ENCODE data around the gene CAMK1D.

CAMK1D gene

DNA sequence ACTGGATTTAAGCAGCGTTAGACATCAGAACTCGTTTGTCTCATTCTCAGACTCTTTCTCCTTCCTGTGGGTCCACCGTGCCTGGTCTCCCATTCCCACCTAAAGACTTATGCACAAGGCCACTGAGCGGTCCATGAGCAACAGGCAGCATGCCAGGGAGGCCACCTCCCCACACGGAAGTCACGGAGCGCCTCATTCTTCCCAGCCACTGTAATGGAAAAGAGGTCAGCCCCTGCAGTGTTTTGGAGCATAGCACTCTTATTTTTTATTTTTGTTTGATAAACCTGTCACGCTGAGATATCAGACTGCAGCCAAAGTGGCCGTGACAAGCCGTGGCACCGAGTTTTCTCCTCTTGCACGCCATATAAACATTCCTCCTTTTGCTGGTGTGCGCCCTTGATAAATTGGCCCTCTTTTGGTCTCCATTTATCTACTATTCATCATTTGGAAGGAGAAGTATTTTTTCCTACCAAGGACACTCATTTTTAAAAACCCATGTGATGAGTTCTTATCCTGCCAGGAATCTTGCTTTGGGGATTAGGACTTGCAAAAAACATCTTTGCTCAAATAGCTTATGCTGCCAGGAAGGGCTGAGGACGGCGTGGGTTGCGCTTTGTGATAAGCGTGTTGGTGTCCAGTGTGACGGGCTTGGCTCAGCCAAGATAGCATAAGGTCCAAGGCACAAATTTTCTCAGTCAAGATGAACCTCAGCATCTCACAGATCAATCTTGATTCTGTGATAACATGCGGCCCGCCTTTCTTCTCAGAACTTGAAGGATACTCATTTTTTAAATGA is 446.2 kb downstream of the CAMK1D start:
- Histone ChIP-seq H4K20me1 (ENCODE audit: insufficient read depth, low read length) (no peaks in the 10 kb centered on the region), H2AFZ (ENCODE audit: low read depth, low read length) (no peak overlapping the region), H3K27ac (ENCODE audit: low read length) (no peak overlapping the region), H3K4me1 (ENCODE audit: insufficient read depth, low read length) (no peaks in the 10 kb centered on the region), H3K9me3 (ENCODE audit: insufficient read depth, low read length, severe bottlenecking) (no peaks in the 10 kb centered on the region), H3K4me2 (ENCODE audit: insufficient read depth, low read length) (no peak overlapping the region), H3K27me3 (ENCODE audit: insufficient read depth, low read length, poor library complexity) (no peaks in the 10 kb centered on the region), H3K36me3 (ENCODE audit: insufficient read depth, low read length) (no peaks in the 10 kb centered on the region), H3K4me3 (ENCODE audit: low read depth in 1 of 2, low read length in 2 of 2) (no peak overlapping the region), H3K79me2 (ENCODE audit: insufficient read depth, low read length) (no peaks in the 10 kb centered on the region), H3K9ac (ENCODE audit: low read depth, low read length) (no peak overlapping the region)
- DNase-seq: no peak
- no peak for ATAC-seq (ENCODE audit: insufficient read depth, low read depth)
- TF ChIP-seq, protein P1, sequence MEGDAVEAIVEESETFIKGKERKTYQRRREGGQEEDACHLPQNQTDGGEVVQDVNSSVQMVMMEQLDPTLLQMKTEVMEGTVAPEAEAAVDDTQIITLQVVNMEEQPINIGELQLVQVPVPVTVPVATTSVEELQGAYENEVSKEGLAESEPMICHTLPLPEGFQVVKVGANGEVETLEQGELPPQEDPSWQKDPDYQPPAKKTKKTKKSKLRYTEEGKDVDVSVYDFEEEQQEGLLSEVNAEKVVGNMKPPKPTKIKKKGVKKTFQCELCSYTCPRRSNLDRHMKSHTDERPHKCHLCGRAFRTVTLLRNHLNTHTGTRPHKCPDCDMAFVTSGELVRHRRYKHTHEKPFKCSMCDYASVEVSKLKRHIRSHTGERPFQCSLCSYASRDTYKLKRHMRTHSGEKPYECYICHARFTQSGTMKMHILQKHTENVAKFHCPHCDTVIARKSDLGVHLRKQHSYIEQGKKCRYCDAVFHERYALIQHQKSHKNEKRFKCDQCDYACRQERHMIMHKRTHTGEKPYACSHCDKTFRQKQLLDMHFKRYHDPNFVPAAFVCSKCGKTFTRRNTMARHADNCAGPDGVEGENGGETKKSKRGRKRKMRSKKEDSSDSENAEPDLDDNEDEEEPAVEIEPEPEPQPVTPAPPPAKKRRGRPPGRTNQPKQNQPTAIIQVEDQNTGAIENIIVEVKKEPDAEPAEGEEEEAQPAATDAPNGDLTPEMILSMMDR (IDR thresholded peaks at IDR 0.05; ENCODE audit: borderline replicate concordance, extremely low read depth, low read length, poor library complexity, severe bottlenecking): no peak
- TF ChIP-seq EZH2 (IDR thresholded peaks at IDR 0.05; ENCODE audit: borderline replicate concordance, low read depth, low read length, severe bottlenecking): no peak

DNA sequence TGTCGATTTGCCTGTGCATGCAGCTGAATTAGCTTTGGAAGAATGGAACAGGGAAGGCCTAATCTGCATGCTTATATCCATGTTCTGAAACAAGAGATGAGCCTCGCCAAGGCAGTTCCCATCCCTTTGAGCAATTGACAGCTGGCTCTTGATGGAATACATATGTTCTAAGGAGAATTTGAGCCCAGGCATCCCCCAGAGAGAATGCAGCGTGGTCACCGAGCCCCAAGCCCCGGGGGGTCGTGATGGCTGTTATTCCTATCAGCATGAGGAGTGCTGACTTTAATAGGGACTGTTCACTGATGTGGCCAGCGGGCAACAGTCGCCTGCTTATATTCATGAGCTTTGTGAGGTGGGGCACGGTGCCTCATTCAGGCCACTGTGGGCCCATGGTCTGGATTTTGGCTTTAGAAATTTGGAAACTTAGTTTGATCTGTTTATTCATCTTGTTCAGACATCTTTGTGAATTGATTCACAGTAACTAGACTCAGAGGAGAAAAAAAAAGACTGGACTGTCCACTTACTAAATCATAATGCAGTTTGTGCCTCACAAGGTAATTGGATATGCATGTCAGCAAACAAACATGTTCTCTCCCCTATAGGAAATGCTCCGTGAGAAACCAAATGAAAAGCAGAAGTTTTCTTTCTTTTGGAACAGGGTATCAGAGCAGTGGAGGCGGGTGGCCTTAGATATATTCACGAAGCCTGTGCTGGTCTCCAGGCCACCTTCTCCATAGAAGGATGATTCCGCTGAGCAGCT is 447.2 kb downstream of the CAMK1D start:
- H3K27me3 ChIP-seq (ENCODE audit: insufficient read depth, low read length, poor library complexity): no peaks in the 10 kb centered on the region
- no peak overlapping the region for H3K27ac ChIP-seq (ENCODE audit: low read length)
- no peak overlapping the region for H3K9ac ChIP-seq (ENCODE audit: low read depth, low read length)
- no peak overlapping the region for H3K4me3 ChIP-seq (ENCODE audit: low read depth in 1 of 2, low read length in 2 of 2)
- ATAC-seq (ENCODE audit: insufficient read depth, low read depth) (no peak), DNase-seq (no peak)
- no peaks in the 10 kb centered on the region for H4K20me1 ChIP-seq (ENCODE audit: insufficient read depth, low read length)
- H3K4me2 ChIP-seq (ENCODE audit: insufficient read depth, low read length): no peak overlapping the region
- TF ChIP-seq EZH2 (IDR thresholded peaks at IDR 0.05; ENCODE audit: borderline replicate concordance, low read depth, low read length, severe bottlenecking): no peak
- TF ChIP-seq, protein P1 (IDR thresholded peaks at IDR 0.05; ENCODE audit: borderline replicate concordance, extremely low read depth, low read length, poor library complexity, severe bottlenecking): no peak
- no peaks in the 10 kb centered on the region for H3K4me1 ChIP-seq (ENCODE audit: insufficient read depth, low read length)
- no peaks in the 10 kb centered on the region for H3K9me3 ChIP-seq (ENCODE audit: insufficient read depth, low read length, severe bottlenecking)
- no peak overlapping the region for H2AFZ ChIP-seq (ENCODE audit: low read depth, low read length)
- H3K79me2 ChIP-seq (ENCODE audit: insufficient read depth, low read length): no peaks in the 10 kb centered on the region
- no peaks in the 10 kb centered on the region for H3K36me3 ChIP-seq (ENCODE audit: insufficient read depth, low read length)

DNA sequence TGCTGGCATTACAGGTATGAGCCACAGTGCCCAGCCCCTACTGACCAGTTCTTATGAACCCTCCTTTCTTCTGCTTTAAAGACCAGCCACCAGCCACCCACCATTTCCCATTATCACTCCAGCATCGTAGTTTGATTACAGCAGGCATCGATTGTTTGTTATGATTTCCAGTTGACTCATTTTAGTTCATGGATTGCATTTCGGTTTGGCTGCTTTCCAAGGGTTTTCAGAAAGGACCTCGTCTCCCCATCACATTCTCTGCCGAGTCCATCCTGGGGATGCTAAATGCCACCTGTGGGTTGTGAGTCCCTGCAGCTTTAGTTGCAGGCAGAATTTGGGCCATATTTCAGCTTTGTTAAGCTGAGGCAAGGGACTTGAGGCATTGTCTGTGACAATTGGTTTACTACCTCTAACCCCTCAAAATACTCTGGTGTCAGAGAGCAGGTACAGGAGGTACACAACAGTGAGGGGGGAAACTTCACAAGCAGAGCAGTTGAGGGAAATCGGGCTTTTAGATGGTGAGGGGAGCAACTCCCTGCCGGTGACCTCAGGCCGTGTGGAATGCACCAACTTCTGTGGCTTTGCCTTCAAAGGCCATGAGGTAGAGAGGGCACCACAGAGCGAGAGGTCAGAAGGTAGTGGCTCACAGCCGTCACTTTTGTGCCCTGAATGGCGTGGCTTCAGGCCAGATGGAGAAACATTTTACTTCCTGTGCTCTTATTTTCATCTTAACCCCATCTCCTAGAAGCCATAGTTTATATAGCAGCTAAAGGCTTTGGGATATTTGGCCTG is 448.3 kb downstream of the CAMK1D start:
- no peak overlapping the region for H3K4me2 ChIP-seq (ENCODE audit: insufficient read depth, low read length)
- no peak for DNase-seq
- TF ChIP-seq EZH2 (IDR thresholded peaks at IDR 0.05; ENCODE audit: borderline replicate concordance, low read depth, low read length, severe bottlenecking): no peak
- TF ChIP-seq, protein P1 (IDR thresholded peaks at IDR 0.05; ENCODE audit: borderline replicate concordance, extremely low read depth, low read length, poor library complexity, severe bottlenecking): no peak

More for the DNA sequence above, 448.3 kb downstream of the CAMK1D start:
- H2AFZ ChIP-seq (ENCODE audit: low read depth, low read length): no peak overlapping the region
- no peaks in the 10 kb centered on the region for H3K79me2 ChIP-seq (ENCODE audit: insufficient read depth, low read length)
- H3K9ac ChIP-seq (ENCODE audit: low read depth, low read length): no peak overlapping the region
- no peak overlapping the region for H3K4me3 ChIP-seq (ENCODE audit: low read depth in 1 of 2, low read length in 2 of 2)
- H3K4me1 ChIP-seq (ENCODE audit: insufficient read depth, low read length): no peaks in the 10 kb centered on the region
- H3K27me3 ChIP-seq (ENCODE audit: insufficient read depth, low read length, poor library complexity): no peaks in the 10 kb centered on the region
- no peaks in the 10 kb centered on the region for H3K9me3 ChIP-seq (ENCODE audit: insufficient read depth, low read length, severe bottlenecking)
- H3K36me3 ChIP-seq (ENCODE audit: insufficient read depth, low read length): no peaks in the 10 kb centered on the region
- ATAC-seq (ENCODE audit: insufficient read depth, low read depth): no peak
- no peak overlapping the region for H3K27ac ChIP-seq (ENCODE audit: low read length)
- H4K20me1 ChIP-seq (ENCODE audit: insufficient read depth, low read length): no peaks in the 10 kb centered on the region

Data from DND-41 (cell line).